ENCODE data around the gene FBN2.

- TF ChIP-seq CTCF (conservative IDR thresholded peaks at IDR 0.05; ENCODE audit: low read depth, low read length): no peak
- no peak for TF ChIP-seq EZH2 (IDR thresholded peaks at IDR 0.05; ENCODE audit: borderline replicate concordance, low read depth, low read length, poor library complexity, severe bottlenecking)
These were observed 273.3 kb downstream of the FBN2 start for GRCh38 chr5:128264564-128265360.

Measured in A673 (cell line).